ENCODE measurements around the gene WDFY1.

Gene WDFY1

DNA sequence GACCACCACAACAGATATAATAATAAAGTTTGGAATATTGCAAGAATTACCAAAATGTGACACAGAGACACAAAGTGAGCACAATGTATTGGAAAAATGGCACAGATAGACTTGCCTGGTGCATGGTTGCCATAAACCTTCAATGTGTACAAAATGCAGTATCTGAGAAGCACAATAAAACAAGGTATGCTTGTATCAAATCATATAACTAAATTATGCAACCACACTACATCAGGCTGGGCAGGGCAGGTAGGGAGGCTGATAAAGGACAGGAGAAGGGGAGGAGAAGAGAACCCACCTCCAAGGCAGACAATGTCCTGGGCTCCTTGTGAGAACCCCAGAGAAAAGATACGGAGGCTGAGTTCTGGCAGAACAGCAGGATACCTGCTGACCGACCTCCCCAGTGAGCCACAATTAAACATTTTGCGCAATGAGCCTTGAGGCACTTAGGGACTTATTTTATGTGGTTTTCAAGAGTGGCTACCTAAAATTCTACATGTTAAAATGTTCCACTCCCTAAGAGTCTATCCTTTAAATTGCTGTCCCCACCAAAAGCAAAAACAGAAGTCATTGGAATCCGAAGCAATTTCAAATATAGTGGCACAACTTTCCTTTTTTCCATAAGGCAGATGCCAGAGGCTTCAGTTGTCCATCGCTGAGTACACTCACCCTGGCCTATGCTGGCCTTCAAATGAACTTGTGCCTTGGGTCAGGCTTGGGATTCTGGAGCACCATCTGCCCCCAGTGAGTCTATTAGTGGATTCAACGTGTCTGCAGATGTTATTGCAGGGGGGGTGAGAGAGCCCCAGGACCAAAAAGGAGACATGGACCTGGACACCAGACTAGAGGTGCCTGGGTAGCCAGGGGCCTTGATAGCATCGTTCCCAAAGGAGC, 16.8 kb downstream of the WDFY1 start:
- no peak for DNase-seq

DNA sequence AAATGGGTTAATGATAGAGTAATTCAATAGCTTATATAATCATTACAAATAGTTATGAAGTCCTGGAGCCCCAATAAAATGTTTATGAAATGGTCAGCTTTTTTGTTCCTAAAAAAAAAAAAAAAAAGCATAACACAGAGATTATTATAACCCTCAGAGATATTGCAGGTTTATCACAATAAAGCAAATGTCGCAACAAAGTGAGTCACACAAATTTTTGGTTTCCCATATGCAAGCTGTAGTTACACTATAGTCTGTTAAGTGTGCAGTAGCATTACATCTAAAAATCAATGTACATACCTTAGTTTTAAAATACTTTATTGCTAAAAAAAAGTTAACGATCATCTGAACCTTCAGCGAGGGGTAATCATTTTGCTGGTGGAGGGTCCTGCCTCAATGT, 20.0 kb downstream of the WDFY1 start:
- no peak for DNase-seq

DNA sequence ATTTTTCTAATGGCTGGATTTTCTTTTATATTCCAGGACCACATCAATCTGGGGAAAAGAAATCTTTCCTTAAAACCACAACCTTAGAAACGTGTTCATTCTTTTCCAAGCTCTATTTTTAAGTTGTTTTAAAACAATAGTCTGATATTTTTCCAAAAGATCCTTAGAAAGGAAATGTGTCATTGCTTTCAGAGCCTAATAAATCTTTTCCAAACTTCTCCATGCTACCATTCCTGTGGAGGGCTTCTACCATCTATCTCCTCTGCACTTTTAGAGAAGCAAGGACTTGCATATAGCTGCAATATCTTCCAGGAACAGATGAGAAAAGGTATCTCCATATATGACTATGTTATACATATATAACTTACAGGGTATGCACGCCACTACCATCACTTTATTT, 21.2 kb downstream of the WDFY1 start:
- DNase-seq, result no peak

DNA sequence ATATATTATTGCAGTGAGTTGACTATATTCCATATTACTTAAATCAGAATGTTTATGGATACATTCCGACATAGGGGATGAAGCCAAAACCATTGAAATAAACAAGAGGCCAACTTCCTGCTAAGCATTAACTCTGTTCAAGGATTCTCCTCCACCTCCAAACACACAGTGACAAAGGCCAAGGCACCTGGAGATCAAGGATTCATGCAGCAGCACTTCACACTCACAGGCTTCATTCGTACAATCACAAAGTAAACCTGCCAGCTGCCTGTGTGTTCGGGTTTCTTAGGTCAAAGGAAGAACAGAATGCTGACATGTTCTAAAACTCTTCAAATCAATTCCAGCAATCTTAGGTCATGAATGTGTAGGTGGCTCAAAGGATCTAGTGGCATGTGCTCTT, 22.8 kb downstream of the WDFY1 start:
- no peak for DNase-seq

DNA sequence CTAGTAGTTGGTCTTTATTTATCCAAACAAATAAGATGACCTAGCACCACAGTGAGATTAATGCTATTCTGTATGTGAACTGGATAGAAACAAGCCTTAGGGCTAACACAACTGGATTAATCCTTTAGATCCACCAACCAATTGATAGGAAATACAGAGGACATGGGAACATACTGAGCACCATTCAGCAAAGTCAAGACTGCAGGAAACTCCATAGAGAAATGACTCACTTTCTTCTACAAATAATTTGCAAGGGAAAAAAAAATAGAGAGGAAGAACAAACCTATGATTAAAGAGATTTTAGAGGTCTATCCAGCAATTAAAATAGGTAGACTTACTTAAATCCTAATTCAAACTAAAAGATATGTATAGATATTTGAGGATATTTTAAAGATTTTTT, 23.9 kb downstream of the WDFY1 start:
- no peak for DNase-seq

DNA sequence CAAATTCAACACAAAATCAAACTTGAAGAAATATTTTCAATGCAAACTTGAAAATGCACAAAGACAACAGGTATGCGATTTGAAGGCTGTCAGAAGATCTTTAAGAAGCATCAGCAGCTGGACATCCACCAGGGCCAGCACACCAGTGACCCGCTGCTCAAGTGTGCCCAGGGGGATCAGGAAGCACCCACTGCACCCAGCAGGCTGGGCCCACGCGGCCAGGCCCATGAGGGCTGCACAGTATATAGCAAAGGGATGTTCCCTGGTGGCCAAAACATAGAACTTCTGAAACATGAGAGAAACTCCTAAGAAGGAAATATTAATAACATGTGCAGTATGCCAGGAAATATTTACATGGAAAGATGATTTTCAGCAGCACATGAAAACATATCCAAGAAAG, 25.0 kb downstream of the WDFY1 start:
- no peak for DNase-seq

DNA sequence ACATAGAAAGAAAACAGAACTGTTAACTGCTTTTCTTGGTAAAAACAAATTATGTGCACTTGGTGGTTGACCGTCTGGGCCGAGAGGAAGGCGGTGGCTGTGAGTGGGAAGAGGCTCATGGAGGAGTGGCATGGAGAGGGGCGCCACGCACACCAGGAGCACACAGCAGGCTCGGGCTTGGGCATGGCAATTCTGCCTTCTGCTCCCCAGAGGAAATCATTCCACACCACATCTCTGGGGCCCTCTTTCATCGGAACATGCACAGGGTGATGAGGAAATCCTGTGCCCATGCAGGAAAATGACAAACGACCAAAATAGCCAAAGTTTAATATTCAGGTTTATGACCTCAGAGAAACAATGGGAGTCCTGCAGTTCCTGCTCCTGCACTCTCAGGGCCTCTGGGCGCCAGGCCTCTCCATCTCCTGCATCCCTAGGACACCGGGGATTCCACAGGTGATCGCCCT, 26.4 kb downstream of the WDFY1 start:
- no peak for DNase-seq

DNA sequence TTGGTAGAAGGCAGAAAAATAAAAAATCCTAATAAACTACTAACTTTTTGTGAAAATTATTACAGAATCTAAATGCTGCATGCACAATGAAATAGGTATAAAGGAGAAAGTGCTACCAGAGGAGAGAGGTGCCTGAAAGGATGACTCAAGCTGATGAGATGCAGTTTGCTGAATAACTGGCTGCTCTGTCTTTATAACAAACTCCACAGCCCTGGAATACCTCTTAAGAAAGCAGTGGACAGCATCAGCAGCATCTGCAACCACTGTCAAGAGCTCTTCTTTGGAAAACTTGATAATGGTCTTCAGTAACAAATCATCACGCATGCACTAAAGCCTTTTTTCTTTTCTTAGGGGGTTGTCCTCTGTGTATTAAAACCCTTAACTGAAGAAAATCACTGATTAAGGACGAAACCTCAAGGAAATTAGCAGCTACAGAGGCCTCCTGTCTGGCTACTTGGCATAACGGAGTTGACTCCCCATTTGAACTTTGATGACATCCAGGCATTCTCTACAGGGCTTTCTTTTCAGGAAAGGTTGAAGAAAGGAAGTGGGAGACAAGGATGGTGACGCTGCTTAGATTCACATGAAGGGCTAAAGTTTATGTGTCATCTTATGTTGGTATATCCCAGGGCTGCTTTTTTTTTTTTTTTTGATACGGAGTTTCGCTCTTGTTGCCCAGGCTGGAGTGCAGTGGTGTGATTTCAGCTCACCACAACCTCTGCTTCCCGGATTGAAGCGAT, 28.8 kb downstream of the WDFY1 start:
- no peak for DNase-seq

DNA sequence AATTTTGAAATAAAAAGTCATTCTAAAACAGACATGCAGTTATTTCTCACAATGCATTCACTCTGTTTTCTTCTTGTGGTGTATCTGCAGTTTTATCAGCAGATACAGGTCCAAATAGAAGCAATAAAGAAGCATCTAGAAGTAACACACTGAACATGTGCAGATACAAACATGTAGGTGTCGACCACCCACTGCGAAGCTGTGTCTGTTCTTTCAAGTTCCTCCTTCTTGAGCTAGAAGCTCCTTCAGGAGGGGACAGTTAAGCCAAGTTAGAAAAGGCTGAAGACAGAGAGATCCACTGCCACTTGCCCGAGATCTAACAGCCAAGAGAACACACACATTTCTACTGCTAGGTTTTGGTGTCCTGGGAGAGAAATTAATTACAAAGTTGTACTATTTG, 30.1 kb downstream of the WDFY1 start:
- no peak for DNase-seq

DNA sequence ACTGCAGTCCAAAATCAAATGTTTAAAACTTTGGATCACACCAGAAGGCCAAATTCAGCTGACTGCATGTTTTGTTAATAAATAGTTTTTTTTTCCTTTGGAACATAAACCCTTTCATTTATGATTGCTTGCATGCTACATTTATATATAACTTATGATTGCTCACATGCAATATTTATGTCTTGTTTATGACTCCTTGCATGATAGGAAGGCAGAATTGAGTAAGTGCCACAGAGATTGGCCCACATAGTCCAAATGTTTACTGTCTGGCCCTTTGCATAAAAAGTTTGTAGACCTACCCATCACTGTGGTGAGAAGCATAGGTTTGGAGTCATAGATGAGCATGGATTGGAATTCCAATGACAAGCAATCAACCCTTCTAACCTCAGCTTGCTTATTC, 30.8 kb downstream of the WDFY1 start:
- no peak for DNase-seq

DNA sequence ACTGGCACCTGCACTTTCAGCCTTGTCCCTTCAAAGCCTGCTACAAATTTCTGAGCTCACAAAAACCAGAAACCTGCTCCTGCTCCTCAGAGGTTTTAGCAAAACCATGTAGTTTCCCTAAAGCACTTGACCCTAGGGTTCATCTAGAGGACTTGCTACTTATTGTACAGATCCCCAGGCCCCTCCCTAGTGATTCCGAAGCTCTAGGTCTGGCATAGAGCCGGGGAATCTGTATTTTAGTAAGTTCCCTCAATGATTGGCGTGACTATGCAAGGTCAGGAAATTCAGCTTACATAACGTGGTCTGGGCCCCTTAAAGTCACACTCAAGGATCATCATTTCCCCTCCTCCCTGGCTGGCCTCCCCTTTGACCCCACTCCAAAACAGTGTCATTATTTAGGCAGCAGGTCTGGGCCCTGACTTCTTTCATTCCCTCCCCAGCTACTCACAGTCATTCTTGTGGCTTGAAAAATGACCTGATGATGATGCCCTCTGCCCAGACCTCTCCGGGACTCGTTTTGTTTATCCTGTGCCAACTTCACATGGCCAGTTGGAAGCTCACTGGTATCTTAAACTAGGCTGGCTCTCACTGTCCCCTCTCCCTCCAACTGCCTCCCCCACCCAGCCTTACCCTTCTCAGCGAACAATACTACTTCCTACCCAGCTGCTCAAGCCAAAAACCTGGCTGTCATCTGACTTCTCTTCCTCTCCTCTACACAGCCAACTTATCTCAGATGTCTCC, 36.0 kb downstream of the WDFY1 start:
- no peak for DNase-seq

DNA sequence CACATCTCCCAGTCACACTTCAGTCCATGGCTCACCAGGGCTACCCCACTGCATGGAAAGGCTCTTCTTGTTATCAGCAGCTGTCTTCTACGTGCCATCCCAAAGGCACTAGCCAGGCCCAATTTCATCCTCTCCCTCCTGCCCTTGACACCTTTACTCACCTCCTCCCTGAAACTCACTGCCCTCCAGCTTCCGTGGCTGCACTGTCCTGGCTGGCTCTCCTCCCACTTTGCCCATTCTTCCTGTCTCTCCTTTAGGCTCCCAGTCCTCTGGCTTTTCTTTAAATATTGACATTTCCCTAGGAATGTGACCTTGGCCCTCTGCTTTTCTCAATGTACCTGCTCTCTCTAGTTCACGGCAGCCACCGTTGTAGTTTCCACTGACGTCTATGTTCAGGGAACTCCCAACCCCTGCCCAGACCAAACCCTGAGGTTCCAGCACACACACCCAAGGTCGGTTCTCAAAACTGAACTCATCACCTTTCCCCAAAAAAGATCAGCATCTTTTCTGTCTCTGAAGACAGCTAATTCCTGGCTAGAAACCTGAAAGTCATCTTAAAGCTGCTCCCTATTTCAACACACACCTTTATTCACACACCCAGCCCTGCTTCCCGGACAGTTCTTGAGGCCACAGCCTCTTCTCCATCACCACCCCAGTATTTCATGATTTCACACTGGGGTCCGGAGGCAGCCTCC, 36.7 kb downstream of the WDFY1 start:
- no peak for DNase-seq

DNA sequence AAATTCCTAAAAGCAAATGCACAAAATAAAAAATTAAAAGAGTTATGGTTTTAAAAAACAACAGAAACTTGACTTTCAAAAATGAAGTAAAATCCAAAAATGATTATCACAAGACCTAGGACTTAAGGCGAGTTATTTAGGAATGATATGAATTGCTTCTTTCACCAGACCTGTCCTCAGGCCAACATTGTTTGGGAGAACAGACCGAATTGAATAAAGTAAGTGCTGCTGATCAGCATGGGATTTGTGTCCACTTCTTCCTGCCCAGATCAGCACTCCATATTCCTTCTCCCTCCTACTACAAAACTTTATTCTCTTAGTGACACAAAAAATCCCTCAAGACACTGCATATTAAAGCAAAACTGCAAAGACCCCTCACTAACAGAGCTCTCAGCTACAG, 39.1 kb downstream of the WDFY1 start:
- DNase-seq, result no peak

DNA sequence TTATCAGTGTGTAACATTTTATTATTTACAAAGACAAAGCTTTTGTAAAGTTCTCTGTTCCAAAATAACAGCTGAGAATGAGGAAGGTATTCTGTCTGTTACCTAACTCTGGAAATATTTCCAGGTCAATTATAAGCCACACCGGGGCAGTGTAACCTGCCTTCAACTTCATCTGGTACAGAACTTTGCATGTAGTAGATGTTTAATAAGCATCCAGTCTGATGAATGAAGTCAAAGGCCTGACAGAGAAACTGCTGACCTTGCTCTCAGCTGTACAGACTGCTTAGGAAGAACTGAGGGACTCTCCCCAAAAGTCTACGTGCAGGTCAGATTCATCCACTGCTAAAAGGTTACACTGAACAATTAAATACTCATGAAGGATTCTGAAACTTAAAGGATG, 43.3 kb downstream of the WDFY1 start:
- no peak for DNase-seq

DNA sequence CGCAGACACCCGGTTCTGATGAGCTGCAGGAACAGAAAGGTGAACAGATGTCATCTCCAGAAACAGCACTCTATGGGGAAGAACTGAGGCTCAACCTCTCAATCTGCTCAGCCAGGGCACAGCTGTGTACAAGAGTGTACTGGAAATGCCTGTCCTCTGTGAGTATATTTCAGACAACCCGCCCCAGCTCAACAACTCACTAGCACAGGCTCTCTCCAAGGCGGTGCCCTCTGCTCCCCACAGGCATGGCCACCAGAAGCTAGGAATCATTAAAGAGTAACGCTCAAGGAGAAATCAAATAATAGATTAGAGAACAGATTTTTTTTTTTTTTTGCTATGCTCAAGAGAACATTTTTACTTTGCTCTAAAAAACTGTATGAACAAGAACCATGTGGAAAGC, 43.8 kb downstream of the WDFY1 start:
- DNase-seq, result no peak

DNA sequence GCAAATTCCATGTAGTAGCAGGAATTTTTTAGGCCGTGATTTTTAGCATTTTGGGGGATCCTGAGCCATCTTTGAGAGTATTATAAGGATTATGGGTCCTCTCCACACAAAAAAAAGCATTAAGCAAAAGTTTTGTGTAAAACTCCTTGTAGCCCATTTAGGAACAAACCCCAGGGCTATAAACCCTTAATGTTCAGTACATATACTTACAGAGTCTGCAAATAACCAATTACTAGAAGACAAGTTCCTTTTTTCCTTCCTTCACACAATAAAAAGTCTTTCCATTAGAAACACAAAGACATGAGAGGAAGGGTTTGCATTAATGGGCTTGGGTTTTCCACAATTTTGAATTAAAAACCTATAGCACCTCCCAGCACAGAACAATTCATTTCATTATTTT, 44.6 kb downstream of the WDFY1 start:
- DNase-seq, result no peak

DNA sequence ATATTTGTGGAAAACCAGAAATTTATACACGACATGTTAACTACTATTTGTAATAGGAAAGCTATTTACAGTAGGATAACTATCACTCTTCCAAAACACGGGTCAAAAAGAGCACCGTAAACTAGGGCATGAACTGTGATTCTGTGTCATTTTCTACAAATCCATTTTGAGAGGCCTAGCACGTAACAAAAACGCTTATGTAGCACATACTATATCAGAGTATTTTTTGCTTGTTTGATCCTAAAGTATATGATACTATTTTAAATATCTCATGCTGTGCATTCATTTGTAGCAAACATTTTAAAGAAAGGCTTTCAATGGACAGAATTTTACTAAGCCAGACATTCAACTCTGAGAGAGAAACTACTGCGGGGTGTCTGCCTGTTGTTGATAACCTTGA, 45.1 kb downstream of the WDFY1 start:
- DNase-seq, result no peak

DNA sequence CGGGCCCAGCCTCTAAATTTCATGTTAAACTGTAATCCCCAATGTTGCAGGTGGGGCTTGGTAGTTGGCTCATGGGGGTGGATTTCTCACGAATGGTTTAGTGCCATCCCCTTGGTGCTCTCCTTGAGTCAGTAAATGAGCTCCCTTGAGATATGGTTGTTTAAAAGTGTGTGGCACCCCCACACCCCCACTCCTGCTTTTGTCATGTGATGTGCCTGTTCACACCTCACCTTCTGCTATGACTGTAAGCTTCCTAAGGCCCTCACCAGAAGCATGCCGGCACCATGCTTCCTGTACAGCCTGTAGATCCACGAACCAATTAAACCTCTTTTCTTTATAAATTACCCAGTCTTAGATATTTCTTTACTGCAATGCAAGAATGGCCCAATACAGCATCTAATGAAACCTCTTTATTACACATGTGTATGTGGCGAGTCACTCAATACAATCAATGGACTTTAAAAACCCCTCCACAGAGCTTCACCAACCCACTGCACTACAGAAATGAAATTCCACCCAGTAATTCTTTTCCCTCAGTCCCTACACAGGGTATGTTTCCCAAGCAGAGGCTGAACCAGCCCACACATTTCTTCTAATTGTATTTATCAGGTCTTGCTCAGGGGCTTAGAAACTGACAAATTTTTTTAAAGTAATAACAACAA, 47.3 kb downstream of the WDFY1 start:
- DNase-seq, result no peak

DNA sequence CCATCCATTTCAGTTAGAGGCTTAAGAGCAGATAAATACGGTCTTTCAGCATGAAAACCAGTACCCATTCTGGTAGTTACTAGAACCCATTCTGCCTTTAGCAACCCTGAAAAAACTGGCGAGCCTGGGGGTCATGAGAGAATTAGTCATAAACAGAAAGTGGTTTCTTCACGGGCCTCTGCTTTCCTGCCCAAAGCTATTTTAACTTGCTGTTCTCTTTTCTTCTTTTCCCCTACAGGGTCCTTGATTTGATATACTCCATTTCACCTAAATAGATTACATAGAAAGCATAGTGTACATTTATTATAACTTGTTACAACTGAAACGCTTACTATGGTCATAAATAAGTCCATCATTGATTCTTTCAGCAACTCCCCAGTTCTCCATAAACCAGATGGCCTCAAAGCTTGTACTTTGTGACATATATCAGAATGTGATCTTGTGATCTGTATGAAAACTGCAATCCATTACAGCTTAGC, 48.3 kb downstream of the WDFY1 start:
- DNase-seq, result no peak

DNA sequence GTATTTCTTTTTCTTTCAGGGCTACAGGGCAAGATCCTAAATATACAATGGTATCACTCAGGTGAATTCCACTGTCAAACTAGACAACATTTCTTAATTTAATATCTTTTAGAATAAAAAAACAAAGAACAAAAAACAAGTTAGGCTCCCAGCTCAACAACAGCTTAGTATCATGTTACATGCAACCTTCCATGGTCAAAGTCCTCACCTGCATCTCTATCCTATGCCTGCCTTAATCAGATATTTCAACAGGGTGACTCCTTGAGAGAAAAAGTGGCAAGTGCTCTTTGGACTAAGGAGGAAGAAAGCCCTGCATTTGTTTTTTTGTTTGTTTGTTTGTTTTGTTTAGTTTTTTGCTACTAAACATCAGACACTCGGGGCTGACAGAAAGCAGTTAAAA, 50.2 kb downstream of the WDFY1 start:
- DNase-seq, result no peak

DNA sequence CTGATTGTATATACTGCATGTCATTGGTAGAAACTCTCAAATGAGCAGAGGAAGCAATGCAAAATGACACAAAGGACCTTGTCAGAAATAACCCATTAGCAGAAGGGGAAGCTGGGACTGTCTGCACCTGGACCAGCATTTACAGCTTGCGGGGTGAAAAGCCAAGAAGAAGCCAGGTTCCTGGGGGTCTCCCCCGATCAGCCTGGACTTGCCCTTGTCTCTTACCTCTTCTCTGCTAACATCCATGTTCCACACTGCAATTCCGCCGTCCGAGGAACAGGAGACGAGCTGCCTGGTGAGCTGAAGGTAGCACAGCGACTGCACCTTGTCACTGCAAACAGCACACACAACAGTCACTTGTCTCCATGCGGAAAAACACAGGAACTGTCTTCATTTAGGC, 51.1 kb downstream of the WDFY1 start:
- DNase-seq, result no peak

DNA sequence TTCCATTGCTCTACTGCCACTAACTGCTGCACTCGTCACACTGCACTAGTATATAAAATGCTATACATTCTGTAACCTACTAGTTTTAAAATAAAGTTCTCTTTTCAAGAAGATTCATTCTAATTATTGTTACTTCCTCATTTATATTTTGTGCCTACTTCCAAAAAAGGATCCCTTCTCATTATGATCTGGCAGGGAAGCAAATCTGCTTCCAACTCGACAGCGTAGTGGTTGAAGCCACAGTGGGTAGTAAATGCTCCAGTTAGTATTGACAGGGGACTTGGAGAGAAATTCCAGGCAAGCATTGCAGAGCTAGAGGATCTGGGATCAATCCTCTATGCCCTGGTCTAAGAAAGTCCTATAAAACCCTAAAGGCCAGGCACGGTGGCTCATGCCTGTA, 54.4 kb downstream of the WDFY1 start:
- DNase-seq, result no peak
